NCI-H2196 (cell line): ENCODE measurements around the gene GAK.

Source experiments
- DNase-seq: peaks from one replicate; lab custom pipeline; 2025; ENCODE audit not compliant: unreplicated experiment; lab: John Stamatoyannopoulos, UW

Gene GAK

GRCh38 chr4:853416-853781, 78.7 kb downstream of the GAK start:
- no peak for DNase-seq

DNA sequence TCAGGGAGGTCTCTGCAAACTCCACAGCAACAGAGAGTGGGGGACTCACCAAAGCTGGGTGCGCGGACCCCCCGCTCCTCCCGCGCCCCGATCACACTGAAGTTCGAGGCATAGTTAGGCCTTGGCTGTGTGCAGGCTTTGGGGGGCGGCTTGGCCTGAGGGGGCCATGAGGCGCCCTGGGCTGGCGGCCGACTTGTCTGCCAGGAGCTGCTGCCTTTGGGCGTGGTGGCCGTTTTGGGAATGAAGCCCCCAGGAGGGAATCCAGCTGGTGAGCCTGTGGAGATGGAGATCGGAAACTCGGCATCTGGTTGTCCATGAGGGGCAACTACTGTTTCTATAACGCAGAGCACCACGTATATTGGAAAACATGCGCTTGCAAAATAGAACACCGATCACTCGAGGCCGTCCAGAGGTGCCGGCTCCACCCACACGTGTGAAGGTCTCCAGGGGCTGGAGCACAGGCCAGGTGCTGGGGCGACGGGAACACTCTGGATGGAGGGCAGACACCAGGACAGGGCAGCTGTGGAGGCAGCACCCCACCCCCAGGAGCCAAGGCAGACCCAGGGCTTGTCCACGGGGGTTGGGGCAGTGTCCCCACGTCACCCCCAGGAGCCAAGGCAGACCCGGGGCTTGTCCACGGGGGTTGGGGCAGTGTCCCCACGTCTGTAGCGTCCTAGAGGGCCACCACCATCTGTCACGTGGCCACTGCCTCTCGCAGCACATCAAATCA, 80.2 kb downstream of the GAK start:
- DNase-seq = no peak

DNA sequence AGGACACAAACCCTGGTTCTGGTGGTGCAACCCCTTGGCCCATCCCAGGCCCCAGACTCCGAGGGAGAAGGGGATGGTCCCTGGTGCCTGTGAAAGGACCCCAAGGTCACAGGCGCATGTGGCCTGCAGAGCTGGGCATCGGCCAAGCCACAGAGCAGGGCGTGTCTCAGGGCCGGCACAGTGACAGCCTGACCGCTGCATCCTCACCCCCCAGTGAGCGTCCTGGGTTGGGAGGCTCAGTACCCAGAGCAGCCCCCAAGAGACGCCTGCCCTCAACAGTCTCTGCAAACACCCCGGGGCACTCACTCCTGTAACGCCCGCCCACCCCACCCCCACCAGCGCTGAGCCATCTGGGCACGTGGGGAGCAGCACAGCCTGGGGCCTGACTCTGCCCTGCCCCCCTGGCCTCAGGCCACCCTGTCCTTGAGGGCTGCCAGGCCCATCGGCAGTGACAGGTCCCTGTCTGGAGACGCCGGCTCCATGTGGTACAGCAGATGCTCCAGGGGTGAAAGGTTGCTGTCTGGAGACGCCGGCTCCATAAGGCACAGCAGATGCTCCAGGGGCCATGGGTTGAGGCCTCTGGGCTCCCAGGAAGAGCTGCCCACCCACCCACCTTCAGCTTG, 81.7 kb downstream of the GAK start:
- DNase-seq = no peak

DNA sequence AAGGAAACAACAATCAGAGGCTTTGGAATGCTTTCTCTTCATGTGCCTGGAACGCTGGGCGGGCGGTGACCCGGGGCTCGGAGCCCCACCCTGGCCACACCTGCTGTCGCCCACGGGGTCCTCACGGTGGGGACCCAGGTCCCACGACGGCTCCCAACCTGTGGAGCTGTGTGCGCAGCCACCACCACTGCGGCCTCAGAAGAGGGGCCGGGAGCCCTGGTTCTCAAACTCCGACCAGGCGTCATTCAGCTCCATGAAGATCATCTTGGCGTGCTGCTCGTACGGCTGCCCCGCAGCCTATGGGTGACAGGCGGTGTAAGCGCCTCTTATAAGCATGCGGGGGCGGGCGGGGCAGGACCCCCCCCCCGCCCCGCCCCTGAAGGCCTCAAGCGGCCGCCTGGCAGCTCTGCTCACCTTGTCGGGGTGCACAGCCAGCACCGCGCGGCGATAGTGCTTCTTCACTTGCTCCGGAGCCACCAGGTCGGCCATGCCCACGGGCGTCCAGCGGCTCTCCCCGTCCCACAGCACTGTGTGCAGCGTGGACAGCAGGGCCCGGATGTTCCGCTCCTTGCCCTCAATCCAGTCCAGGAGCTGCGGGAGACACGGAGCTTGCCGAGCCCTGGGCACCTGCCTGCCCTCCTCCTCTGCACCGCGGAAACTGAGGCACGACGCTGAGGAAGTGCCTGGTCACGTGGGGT, 82.5 kb downstream of the GAK start:
- DNase-seq = no peak

GRCh38 chr4:848803-849477, 83.2 kb downstream of the GAK start:
- no peak for DNase-seq

DNA sequence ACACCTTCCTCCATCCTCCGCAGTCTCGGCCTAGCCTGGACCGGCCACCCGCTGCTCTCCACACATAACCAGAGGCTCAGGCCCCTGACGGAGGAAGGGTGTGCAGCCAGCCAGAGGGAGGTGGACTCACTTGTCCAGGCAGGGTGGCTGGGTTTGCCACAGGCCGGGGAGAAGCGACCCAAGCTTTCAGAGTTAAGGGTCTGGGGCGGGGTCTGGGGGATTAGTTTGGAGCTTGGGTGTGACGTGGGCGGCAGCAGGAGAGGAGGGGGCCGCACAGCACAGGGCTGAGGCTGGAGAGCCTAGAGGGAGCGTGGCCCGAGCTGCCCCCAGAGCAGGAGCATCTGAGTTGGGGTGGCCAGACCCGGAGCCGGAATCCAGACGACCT, 83.8 kb downstream of the GAK start:
- no peak for DNase-seq

DNA sequence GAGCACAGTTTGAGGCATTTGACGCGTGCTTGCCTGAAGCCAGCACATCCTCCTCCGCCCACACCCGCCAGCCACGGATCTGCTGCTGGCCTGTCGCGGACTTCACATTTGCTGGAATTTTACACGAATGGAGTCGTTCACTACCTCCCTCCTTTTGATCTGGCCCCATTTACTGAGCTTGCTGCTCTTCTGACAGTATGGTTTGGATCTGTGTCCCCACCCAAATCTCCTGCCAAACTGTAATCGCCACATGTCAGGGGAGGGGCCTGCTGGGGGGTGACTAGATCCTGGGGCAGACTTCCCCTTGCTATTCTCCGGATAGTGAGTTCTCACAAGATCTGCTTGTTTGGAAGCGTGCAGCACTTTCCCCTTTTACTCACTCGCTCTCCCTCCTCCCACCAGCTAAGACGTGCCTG, 86.3 kb downstream of the GAK start:
- DNase-seq = no peak

- no peak for DNase-seq
Measured at GRCh38 chr4:845233-845835, 86.8 kb downstream of the GAK start.

DNA sequence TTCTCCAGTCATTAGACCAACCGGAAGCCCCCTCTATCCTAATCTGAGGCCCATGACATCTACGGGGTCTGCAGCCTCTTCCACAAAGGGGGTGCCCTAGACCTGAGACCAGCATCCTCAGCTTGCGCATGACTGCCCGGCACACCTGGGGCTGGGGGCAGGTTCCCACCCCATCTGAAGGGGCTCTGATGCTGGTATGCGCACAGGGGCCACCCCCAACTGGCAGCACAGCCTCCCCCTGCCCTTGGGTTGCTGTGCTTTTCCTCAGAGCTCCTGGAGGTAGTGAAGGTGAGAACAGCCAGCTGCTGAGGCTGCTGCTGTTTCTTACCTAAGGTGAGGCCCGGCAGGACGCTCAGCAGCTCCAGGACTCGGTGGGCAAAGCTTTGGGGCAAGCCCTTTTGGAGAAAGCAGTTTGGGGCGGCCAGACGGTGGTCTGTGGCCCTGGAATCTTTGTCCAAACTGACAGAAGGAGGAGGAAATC, 87.3 kb downstream of the GAK start:
- DNase-seq = no peak

DNA sequence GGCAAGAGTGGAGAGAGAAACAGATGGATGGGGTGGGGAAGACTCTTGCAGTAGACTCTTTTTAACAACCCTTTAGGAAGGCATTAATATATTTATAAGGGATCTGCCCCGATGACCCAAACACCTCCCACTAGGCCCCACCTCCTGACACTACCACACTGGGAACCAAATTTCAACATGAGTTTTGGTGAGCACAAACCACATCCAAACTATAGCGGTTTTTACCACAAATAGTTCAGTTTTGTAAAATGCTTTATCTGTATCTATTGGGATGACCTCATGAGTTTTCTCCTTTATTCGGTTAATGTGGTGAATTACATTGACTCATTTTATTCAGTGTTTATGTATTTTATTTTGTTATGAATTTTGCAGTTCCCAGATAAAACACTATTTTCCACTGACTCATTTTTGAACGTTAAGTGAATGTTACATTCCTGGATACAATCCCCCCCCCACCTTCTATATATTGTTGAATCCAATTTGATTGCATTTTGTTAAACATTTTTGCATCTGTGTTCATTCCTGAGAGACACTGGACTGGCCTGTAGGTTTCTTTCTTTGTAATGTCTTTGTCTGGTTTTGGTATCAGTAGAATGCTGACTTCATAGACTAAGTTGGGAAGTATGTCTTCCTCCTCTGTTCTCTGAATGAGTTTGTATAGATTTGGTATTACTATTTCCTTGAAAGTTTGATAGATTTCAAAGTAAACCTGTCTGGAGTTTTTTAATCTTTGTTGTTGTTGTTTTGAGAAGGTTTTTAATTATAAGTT, 92.3 kb downstream of the GAK start:
- no peak for DNase-seq

DNA sequence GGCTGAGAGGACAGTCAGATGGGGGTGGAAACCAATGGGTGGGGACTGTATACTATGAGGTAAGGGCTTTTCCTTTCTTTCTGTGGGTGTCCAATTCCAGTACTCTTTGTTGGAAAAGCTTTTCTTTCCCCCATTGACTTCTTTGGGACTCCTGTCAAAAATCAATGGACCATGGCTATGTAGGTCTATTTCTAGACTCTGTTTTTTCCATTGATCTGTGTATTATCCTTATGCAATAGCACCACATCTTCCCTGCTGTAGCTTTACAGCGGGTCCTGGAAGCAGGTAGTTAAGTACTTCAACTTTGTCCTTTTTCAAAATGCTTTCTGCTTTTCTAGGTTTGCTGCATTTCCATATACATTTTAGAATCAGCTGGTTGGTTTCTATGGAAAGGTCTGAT, 94.3 kb downstream of the GAK start:
- no peak for DNase-seq

DNA sequence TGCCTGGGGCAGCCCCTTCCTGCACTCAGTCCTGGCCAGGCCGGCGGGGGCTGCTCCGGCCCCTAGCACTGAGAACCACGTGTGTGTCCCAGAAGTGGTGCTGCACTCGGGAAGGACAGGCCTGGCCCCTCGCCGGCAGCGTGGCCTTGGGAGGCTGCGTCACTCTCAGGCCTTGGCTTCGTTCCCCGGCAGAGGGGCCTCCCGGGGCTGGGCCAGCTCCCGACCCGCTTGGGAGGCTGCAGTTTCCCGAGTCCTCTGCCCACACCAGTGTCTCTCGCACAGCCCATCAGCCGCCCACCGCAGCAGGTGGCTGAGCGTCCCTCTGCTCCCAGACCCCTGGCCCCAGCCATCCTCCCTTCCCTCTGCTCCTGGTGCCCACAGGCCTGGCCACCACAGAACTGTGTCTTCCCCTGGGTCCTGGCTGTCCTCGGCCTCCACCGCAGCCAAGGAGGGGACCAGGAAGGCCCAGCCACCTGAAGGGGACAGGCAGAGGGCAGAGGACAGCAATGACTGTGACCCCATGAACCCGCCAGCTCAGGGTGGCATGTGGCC, 95.3 kb downstream of the GAK start:
- DNase-seq = no peak

DNA sequence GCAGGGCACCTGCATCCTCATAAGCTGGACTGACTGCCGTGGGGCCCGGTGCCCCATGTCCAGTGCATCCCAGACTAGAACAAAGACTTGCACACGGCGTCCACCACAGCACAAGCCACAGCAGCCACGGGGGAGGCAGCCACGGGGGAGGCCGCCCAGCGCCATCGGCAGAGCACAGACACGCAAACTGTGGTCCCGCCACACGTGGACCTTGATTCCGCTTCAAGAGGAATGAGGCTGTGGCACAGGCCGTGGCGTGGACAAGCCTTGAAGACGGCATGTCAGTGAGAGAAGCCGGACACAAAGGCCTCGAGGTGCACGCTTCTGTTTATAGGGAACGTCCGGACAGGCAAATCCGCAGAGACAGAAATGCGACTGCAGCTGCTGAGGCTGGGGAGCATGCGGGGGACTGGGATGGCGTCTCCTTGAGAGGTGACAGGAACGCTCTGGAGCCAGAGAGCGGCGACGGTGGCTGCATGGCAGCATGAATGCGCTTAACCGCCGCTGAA, 96.1 kb downstream of the GAK start:
- no peak for DNase-seq

- peak; percentile 81 for DNase-seq
Measured at GRCh38 chr4:835148-836002, 96.7 kb downstream of the GAK start.

- DNase-seq = no peak
Measured at GRCh38 chr4:834368-835147, 97.6 kb downstream of the GAK start.

GRCh38 chr4:833731-834367, 98.3 kb downstream of the GAK start:
- no peak for DNase-seq

DNA sequence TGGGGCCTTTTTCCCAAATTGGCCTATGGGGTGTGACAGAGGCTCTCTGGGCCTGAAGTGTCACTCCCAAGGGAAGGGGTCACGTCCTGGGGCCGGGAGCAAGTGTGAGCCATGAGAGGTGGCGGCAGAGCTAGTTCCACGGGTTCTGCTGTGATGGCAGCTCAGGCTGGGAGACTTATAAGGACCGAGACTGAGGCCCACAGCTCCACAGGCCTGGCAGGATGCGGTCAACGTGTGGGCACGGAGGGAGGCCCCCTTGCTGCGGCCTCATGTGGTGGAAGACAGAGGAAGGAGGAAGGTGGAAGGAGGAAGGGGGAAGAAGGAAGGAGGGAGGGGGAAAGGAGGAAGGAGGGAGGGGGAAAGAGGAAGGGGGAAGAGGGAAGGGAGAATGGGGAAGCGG, 99.0 kb downstream of the GAK start:
- no peak for DNase-seq

GRCh38 chr4:832536-832935, 99.6 kb downstream of the GAK start:
- DNase-seq = no peak
